ENCODE results near the gene NBEA. TPM values are rescaled to one million over a fixed set of nuclear protein-coding genes. Genes with fewer than 3 reads are reported as not detected.
A peak's percentile ranks its signal among the peaks of the same experiment; 100 is the strongest.

The NBEA gene
- polyA plus RNA-seq, 3 donors from 2014 or later = 0.07 to 0.41 (median 0.31) TPM

GRCh38 chr13:35593651-35594050 is 651.6 kb downstream of the NBEA start:
- Mint-ChIP-seq H3K4me3 (no peak overlapping the region), H3K4me1 (no peaks in the 10 kb centered on the region), H3K27ac (no peak overlapping the region), H3K36me3 (peaks cover 0 to 11% (median 2%) of the 10 kb centered on the region in 3 donors), H3K27me3 (ENCODE audit: low read depth in 3 of 3) (peaks cover 0 to 5% (median 0%) of the 10 kb centered on the region in 3 donors), H3K9me3 (no peaks in the 10 kb centered on the region)
- no peak for DNase-seq

DNA sequence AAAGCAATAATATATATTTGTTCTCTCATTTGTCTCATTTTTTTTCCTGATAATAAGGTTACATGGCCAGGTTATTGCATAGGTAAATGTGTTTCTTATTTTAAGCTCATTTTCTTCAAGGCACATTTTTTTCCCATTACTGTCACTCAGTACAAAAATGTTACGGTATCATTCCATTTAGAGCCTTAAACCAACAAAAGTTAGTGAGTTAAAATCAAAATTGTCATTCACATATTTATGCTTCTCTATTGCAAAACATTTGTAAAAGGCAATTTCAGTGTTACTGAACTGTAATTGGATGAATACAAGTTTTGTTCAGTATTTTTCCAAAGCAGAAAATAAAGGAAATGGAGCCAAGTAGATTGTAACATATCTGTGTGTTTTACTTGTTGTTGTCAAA is 652.0 kb downstream of the NBEA start:
- H3K4me3 Mint-ChIP-seq = no peak overlapping the region
- no peaks in the 10 kb centered on the region for H3K9me3 Mint-ChIP-seq
- H3K27ac Mint-ChIP-seq = no peak overlapping the region
- peaks cover 0 to 13% (median 2%) of the 10 kb centered on the region in 3 donors for H3K36me3 Mint-ChIP-seq
- peaks cover 0 to 2% of the 10 kb centered on the region in 2 donors for H3K4me1 Mint-ChIP-seq
- peaks cover 0 to 5% (median 0%) of the 10 kb centered on the region in 3 donors for H3K27me3 Mint-ChIP-seq (ENCODE audit: low read depth in 3 of 3)
- DNase-seq = no peak

DNA sequence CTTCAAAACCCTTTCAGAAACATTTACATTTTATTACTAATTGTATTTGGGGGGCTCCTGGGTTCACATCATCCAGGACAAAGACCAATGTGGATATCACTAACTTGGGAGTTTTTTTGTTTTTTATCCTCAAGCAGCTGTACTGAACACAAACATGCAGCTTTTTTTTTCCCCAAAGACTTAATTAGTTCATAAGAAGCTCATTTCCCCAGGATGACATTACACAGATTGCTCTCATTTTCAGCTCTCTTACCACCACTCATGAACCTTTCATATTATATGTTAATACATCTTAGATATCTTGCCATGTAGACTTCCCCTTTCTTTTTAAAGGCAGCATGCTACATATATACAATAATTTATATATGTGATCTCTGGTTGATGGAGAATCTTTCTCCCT is 653.1 kb downstream of the NBEA start:
- peaks cover 0 to 2% of the 10 kb centered on the region in 2 donors for H3K4me1 Mint-ChIP-seq
- no peak overlapping the region for H3K4me3 Mint-ChIP-seq
- no peaks in the 10 kb centered on the region for H3K9me3 Mint-ChIP-seq
- no peak overlapping the region for H3K27ac Mint-ChIP-seq
- peaks cover 0 to 7% (median 2%) of the 10 kb centered on the region in 3 donors for H3K36me3 Mint-ChIP-seq
- no peak for DNase-seq
- H3K27me3 Mint-ChIP-seq (ENCODE audit: low read depth in 3 of 3) = peaks cover 0 to 5% (median 0%) of the 10 kb centered on the region in 3 donors

DNA sequence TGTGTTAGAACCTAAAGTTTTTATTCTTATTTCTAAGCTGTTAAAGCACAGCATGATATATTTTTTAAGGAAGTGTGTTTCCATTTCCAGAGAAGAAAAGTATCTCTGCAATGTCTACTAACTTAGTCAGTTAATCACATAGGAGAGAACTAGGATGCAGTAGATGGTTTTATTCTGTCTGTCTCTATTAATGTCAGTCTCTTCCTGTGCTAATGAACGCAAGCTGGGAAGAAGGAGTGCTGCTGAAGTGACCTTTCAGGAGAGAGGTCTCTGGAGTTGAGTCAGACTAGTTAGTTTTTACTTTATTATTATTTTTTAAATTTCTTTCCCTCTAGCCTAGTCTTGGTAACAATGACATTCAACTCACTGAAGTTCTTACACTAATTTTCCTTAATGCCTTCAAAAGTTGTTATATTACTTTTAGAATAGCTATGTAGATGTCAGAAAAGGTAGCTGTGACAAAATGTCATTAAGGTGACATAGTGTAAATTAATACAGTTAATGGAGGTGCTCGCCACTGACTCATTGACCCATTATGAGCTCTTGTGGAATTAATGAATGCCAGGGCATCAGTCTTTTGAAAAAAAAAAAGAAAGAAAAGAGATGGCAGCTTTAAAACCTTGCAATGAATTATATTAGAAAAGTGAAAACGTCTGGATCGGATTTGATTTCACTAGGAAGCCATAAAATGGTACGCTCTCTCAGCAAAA is 654.4 kb downstream of the NBEA start:
- H3K4me3 Mint-ChIP-seq = no peak overlapping the region
- no peaks in the 10 kb centered on the region for H3K27me3 Mint-ChIP-seq (ENCODE audit: low read depth in 3 of 3)
- H3K4me1 Mint-ChIP-seq = peaks cover 0 to 2% of the 10 kb centered on the region in 2 donors

GRCh38 chr13:35597451-35597850 is 655.4 kb downstream of the NBEA start:
- Mint-ChIP-seq H3K9me3 (peaks cover 0 to under 1% (median 0%) of the 10 kb centered on the region in 6 donors), H3K4me1 (peaks cover 0 to 2% of the 10 kb centered on the region in 2 donors), H3K36me3 (peaks cover 0 to 10% (median 0%) of the 10 kb centered on the region in 3 donors), H3K27me3 (ENCODE audit: low read depth in 3 of 3) (no peaks in the 10 kb centered on the region), H3K4me3 (no peak overlapping the region), H3K27ac (no peak overlapping the region)
- DNase-seq = no peak

More for the DNA sequence above, 654.4 kb downstream of the NBEA start:
- no peak overlapping the region for H3K27ac Mint-ChIP-seq
- DNase-seq = no peak
- H3K9me3 Mint-ChIP-seq = no peaks in the 10 kb centered on the region
- peaks cover 0 to 6% (median 2%) of the 10 kb centered on the region in 3 donors for H3K36me3 Mint-ChIP-seq

- Mint-ChIP-seq H3K4me1 (peaks cover 0 to 2% of the 10 kb centered on the region in 2 donors), H3K27me3 (ENCODE audit: low read depth in 3 of 3) (no peaks in the 10 kb centered on the region), H3K9me3 (peaks cover 0 to 2% (median 0%) of the 10 kb centered on the region in 6 donors), H3K36me3 (peaks cover 0 to 10% (median 0%) of the 10 kb centered on the region in 3 donors), H3K4me3 (no peak overlapping the region), H3K27ac (no peak overlapping the region)
- no peak for DNase-seq
Measured at GRCh38 chr13:35598233-35598632, 656.2 kb downstream of the NBEA start.

- no peak overlapping the region for H3K4me3 Mint-ChIP-seq
- H3K27me3 Mint-ChIP-seq (ENCODE audit: low read depth in 3 of 3) = no peaks in the 10 kb centered on the region
- peaks cover 0 to 10% (median 0%) of the 10 kb centered on the region in 3 donors for H3K36me3 Mint-ChIP-seq
- H3K4me1 Mint-ChIP-seq = peaks cover 0 to 2% of the 10 kb centered on the region in 2 donors
- H3K27ac Mint-ChIP-seq = peak overlapping the region in 1 of 6 donors; percentile 35
- peaks cover 0 to 2% (median 0%) of the 10 kb centered on the region in 6 donors for H3K9me3 Mint-ChIP-seq
- DNase-seq = no peak
Measured at GRCh38 chr13:35598790-35599369, 656.8 kb downstream of the NBEA start.

GRCh38 chr13:35599384-35599783 is 657.3 kb downstream of the NBEA start:
- peaks cover 0 to 2% (median 0%) of the 10 kb centered on the region in 6 donors for H3K9me3 Mint-ChIP-seq
- no peak for DNase-seq
- no peak overlapping the region for H3K4me3 Mint-ChIP-seq
- peaks cover 0 to 10% (median 0%) of the 10 kb centered on the region in 3 donors for H3K36me3 Mint-ChIP-seq
- no peaks in the 10 kb centered on the region for H3K27me3 Mint-ChIP-seq (ENCODE audit: low read depth in 3 of 3)
- no peak overlapping the region for H3K27ac Mint-ChIP-seq
- H3K4me1 Mint-ChIP-seq = peaks cover 0 to 2% of the 10 kb centered on the region in 2 donors

DNA sequence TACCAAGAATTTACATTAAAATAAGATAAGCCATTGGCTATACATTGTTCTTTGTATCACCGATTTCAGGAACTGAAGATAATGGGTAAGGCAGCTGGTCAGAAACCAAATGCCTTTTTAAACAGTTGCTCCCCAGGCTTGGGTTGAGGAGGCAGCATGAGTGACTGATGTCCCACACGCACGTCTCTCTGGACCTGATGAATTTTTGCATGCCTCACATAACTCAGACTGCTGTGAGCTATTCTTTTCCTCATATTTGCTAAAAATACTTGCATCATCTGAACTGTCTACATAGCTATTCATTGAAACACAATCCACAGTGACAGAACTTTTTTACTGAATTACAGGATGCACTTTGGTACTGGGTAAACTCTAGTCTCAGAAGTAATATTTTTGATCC is 658.1 kb downstream of the NBEA start:
- Mint-ChIP-seq H3K4me1 (peaks cover 0 to 2% of the 10 kb centered on the region in 2 donors), H3K4me3 (no peak overlapping the region), H3K27ac (no peak overlapping the region), H3K36me3 (peaks cover 0 to 10% (median 0%) of the 10 kb centered on the region in 3 donors), H3K27me3 (ENCODE audit: low read depth in 3 of 3) (no peaks in the 10 kb centered on the region), H3K9me3 (peaks cover 0 to 2% (median 0%) of the 10 kb centered on the region in 6 donors)
- no peak for DNase-seq

DNA sequence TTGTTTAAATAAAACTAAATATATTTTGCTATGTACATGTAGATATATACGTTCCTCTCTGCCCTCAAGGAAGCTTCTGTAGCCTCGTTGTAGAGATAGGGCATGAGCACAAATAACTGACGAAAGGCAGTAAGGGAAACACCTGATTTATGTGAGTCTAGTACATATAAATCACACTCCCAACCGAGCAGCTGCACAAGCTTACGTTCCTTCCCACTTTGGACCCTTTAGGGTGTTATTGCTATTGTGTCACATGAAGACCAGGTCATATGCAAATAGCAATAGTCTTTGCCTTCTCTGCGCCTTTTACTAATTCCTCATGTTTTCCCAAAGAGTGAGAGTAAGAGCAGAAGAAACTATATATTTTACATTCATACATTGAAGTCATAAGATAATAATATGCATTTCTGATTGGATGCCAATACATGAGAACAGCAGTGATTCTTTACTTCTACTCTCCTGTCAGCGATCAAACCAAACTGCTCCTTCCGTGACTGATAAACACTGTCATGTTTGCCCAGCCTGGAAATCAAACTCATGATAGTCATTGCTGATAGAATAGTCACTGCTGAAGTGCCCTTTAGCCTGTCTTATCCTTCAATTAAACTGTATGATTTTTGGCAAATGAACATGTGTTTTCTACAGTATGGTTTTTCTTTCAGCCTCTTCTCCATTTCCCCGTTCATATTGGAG is 661.7 kb downstream of the NBEA start:
- peaks cover 0 to 8% (median 0%) of the 10 kb centered on the region in 3 donors for H3K36me3 Mint-ChIP-seq
- peaks cover 0 to 5% (median 0%) of the 10 kb centered on the region in 6 donors for H3K9me3 Mint-ChIP-seq
- DNase-seq = no peak
- H3K27ac Mint-ChIP-seq = no peak overlapping the region
- H3K4me3 Mint-ChIP-seq = no peak overlapping the region
- no peaks in the 10 kb centered on the region for H3K27me3 Mint-ChIP-seq (ENCODE audit: low read depth in 3 of 3)
- H3K4me1 Mint-ChIP-seq = peaks cover 0 to 2% of the 10 kb centered on the region in 2 donors

DNA sequence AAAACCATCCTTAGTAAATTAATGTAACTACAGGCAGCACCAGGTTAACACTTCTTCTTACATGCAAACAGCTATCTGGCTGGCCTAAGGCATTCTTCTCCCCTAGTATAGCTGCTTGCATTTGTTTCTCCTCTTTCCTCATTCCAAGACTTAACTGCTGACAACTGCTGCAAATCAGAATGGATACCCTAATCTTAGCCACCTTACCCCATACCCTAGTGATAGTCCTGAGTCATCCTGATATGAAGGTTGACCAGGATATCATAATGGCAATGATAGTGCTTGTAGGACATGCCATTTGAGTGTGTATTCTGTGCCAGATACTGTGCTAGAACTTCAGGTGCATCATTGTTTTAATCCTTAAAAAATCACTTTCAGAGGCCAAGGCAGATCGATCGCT is 672.6 kb downstream of the NBEA start:
- H3K36me3 Mint-ChIP-seq = no peaks in the 10 kb centered on the region
- H3K4me3 Mint-ChIP-seq = no peak overlapping the region
- H3K27me3 Mint-ChIP-seq (ENCODE audit: low read depth in 3 of 3) = peaks cover 0 to 2% (median 1%) of the 10 kb centered on the region in 3 donors
- peaks cover 28 to 34% of the 10 kb centered on the region in 2 donors for H3K4me1 Mint-ChIP-seq
- H3K9me3 Mint-ChIP-seq = peaks cover 0 to 3% (median 0%) of the 10 kb centered on the region in 6 donors
- DNase-seq = no peak
- H3K27ac Mint-ChIP-seq = no peak overlapping the region

DNA sequence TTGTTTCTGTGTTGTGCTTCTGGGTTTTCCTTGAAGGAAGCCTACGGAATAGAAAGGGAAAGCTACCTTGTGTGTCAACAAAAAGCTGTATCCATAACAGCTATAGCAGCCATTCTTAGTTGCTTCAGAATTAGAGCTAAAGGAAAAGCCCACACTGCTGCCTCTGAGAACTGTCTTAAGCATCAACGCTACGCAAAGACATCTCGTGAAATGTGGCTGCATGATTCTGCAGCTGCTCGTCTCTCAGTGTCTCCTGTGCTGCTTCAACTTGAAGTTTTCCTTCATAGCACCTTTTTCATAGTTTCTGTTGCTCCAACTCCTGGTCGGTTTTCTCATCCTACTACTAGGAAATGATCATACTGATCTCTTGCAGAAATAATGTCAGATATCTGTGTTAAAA is 675.4 kb downstream of the NBEA start:
- Mint-ChIP-seq H3K9me3 (peaks cover 0 to 3% (median 0%) of the 10 kb centered on the region in 6 donors), H3K27me3 (ENCODE audit: low read depth in 3 of 3) (peaks cover 0 to 1% (median 0%) of the 10 kb centered on the region in 3 donors), H3K36me3 (no peaks in the 10 kb centered on the region), H3K4me1 (peaks cover 56 to 59% of the 10 kb centered on the region in 2 donors), H3K27ac (no peak overlapping the region), H3K4me3 (peak overlapping the region in 2 of 5 donors; percentile 14 to 43)
- DNase-seq = no peak

DNA sequence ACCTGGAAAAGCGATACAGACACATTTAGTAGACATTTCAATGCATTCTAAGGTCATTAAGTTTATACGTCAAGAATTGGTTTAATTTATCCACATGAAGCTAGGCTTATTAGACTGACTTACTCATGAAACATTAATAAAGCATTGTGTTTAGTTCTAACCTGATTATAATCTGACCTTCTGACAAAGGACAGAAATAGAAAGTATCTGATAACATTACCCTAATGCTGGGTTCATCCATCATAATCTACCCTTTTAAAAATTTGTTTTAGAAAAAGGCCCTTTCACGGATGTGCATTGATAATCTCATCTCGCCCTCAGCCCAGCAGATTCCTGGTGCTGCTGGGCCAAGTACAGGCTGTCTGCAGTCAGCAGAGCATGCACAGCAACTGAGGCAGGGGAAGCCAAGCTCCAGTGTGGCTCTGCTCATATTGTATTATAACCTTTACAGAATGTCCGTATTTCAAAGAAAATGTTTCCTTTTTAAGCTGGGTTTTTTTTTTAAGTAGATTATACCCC is 676.6 kb downstream of the NBEA start:
- Mint-ChIP-seq H3K27ac (no peak overlapping the region), H3K36me3 (no peaks in the 10 kb centered on the region), H3K9me3 (peaks cover 0 to 3% (median 0%) of the 10 kb centered on the region in 6 donors), H3K27me3 (ENCODE audit: low read depth in 3 of 3) (peaks cover 0 to 1% (median 0%) of the 10 kb centered on the region in 3 donors), H3K4me1 (peaks cover 57 to 59% of the 10 kb centered on the region in 2 donors), H3K4me3 (peak overlapping the region; percentile 23 to 81 (median 53))
- no peak for DNase-seq
